Measurements from ENCODE around the gene NEURL1B. TPM values are rescaled to one million over a fixed set of nuclear protein-coding genes. Genes with fewer than 3 reads are reported as not detected.

NEURL1B gene
- total and polyA plus RNA-seq, 4 donors: 1.5 to 10.0 (median 5.5) TPM

GRCh38 chr5:172660974-172661373 lies 19.9 kb downstream of the NEURL1B start:
- WGBS: 75% methylated on average over 3 of the region's 3 CpGs

GRCh38 chr5:172661526-172661925 lies 20.5 kb downstream of the NEURL1B start:
- TF ChIP-seq, protein P1, sequence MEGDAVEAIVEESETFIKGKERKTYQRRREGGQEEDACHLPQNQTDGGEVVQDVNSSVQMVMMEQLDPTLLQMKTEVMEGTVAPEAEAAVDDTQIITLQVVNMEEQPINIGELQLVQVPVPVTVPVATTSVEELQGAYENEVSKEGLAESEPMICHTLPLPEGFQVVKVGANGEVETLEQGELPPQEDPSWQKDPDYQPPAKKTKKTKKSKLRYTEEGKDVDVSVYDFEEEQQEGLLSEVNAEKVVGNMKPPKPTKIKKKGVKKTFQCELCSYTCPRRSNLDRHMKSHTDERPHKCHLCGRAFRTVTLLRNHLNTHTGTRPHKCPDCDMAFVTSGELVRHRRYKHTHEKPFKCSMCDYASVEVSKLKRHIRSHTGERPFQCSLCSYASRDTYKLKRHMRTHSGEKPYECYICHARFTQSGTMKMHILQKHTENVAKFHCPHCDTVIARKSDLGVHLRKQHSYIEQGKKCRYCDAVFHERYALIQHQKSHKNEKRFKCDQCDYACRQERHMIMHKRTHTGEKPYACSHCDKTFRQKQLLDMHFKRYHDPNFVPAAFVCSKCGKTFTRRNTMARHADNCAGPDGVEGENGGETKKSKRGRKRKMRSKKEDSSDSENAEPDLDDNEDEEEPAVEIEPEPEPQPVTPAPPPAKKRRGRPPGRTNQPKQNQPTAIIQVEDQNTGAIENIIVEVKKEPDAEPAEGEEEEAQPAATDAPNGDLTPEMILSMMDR (IDR thresholded peaks at IDR 0.05; ENCODE audit: low read depth, low read length, missing input control): no peak
- TF ChIP-seq, protein P2, sequence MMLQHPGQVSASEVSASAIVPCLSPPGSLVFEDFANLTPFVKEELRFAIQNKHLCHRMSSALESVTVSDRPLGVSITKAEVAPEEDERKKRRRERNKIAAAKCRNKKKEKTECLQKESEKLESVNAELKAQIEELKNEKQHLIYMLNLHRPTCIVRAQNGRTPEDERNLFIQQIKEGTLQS (IDR thresholded peaks at IDR 0.05): no peak
- TF ChIP-seq JUND (IDR thresholded peaks at IDR 0.05): no peak
- no peak for TF ChIP-seq NR2F2 (IDR thresholded peaks at IDR 0.05)
- no peak for TF ChIP-seq RAD21 (IDR thresholded peaks at IDR 0.05)
- TF ChIP-seq HNF4G (IDR thresholded peaks at IDR 0.05): no peak
- TF ChIP-seq YY1 (IDR thresholded peaks at IDR 0.05): no peak
- TF ChIP-seq EGR1 (IDR thresholded peaks at IDR 0.05; ENCODE audit: low read depth in 2 of 2): no peak
- TF ChIP-seq HNF4A (conservative IDR thresholded peaks at IDR 0.05): no peak
- no peak for TF ChIP-seq GABPA (IDR thresholded peaks at IDR 0.05 in 1 of 2, conservative IDR thresholded peaks at IDR 0.05 in 1 of 2)
- no peak for TF ChIP-seq SP1 (IDR thresholded peaks at IDR 0.05)
- no peak for TF ChIP-seq FOXA2 (IDR thresholded peaks at IDR 0.05)
- WGBS: 86% methylated on average over 9 of the region's 9 CpGs
- H3K36me3 ChIP-seq (ENCODE audit: control insufficient read depth in 4 of 4, insufficient read depth in 3 of 4, low read depth in 1 of 4, low read length in 3 of 4): no peaks in the 10 kb centered on the region
- no peaks in the 10 kb centered on the region for H3K9me3 ChIP-seq (ENCODE audit: control insufficient read depth in 4 of 4, low read length in 3 of 4)
- H3K4me3 ChIP-seq (ENCODE audit: low read depth in 1 of 3, low read length in 3 of 3): no peak overlapping the region
- no peak overlapping the region for H3K9ac ChIP-seq (ENCODE audit: low read depth in 1 of 2, low read length in 2 of 2)
- peaks cover 9 to 30% (median 27%) of the 10 kb centered on the region in 4 donors for H3K4me1 ChIP-seq (ENCODE audit: control insufficient read depth in 4 of 4, insufficient read depth in 4 of 4, low read length in 3 of 4)
- DNase-seq (ENCODE audit: low spot score): no peak
- no peaks in the 10 kb centered on the region for H3K27me3 ChIP-seq (ENCODE audit: control insufficient read depth in 4 of 4, insufficient read depth in 4 of 4, low read length in 3 of 4)
- H3K27ac ChIP-seq (ENCODE audit: low read depth in 1 of 2, low read length in 2 of 2): peak overlapping the region in 1 of 2 donors; percentile 57

More at GRCh38 chr5:172660974-172661373, 19.9 kb downstream of the NEURL1B start:
- DNase-seq (ENCODE audit: low spot score): no peak
- Histone ChIP-seq H3K4me3 (ENCODE audit: low read depth in 1 of 3, low read length in 3 of 3) (no peak overlapping the region), H3K27ac (ENCODE audit: low read depth in 1 of 2, low read length in 2 of 2) (peak overlapping the region; percentile 49 to 57), H3K27me3 (ENCODE audit: control insufficient read depth in 4 of 4, insufficient read depth in 4 of 4, low read length in 3 of 4) (no peaks in the 10 kb centered on the region), H3K4me1 (ENCODE audit: control insufficient read depth in 4 of 4, insufficient read depth in 4 of 4, low read length in 3 of 4) (peaks cover 9 to 30% (median 27%) of the 10 kb centered on the region in 4 donors), H3K36me3 (ENCODE audit: control insufficient read depth in 4 of 4, insufficient read depth in 3 of 4, low read depth in 1 of 4, low read length in 3 of 4) (no peaks in the 10 kb centered on the region), H3K9me3 (ENCODE audit: control insufficient read depth in 4 of 4, low read length in 3 of 4) (peaks cover 0 to under 1% (median 0%) of the 10 kb centered on the region in 4 donors), H3K9ac (ENCODE audit: low read depth in 1 of 2, low read length in 2 of 2) (no peak overlapping the region)
- TF ChIP-seq YY1 (IDR thresholded peaks at IDR 0.05): no peak
- TF ChIP-seq TAF1 (conservative IDR thresholded peaks at IDR 0.05): no peak
- peak; percentile 8 to 30 for TF ChIP-seq RXRA (IDR thresholded peaks at IDR 0.05)
- no peak for TF ChIP-seq SP1 (IDR thresholded peaks at IDR 0.05)
- peak; percentile 64 to 79 for TF ChIP-seq HNF4A (conservative IDR thresholded peaks at IDR 0.05)
- TF ChIP-seq EGR1 (IDR thresholded peaks at IDR 0.05; ENCODE audit: low read depth in 2 of 2): no peak
- TF ChIP-seq, protein P2 (IDR thresholded peaks at IDR 0.05): peak; percentile 3

DNA sequence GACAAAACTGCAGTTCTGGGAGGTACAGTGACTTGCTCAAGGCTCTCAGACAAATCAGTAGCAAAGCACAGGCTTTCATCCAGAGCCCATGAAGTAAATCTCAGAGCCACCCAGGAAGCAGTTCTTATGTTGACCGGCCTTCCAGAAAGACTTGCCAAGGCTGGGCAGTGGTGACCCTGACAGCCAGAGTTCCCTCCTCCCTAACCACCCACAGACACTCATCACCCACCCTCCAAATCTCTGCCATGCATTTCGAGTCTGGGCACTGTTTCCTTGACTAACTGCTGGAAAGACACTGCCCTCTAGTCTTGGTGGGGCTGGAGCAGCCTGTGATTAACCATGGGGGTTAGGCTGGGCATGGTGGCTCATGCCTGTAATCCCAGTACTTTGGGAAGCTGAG lies 21.5 kb downstream of the NEURL1B start:
- 66% methylated on average over 2 of the region's 2 CpGs for WGBS
- TF ChIP-seq, protein P1 (IDR thresholded peaks at IDR 0.05; ENCODE audit: low read depth, low read length, missing input control): no peak
- TF ChIP-seq FOXA1 (IDR thresholded peaks at IDR 0.05): no peak
- no peak for TF ChIP-seq REST (IDR thresholded peaks at IDR 0.05)
- H3K4me3 ChIP-seq (ENCODE audit: low read depth in 1 of 3, low read length in 3 of 3): no peak overlapping the region
- H3K27me3 ChIP-seq (ENCODE audit: control insufficient read depth in 4 of 4, insufficient read depth in 4 of 4, low read length in 3 of 4): no peaks in the 10 kb centered on the region
- DNase-seq (ENCODE audit: low spot score): no peak
- no peak overlapping the region for H3K27ac ChIP-seq (ENCODE audit: low read depth in 1 of 2, low read length in 2 of 2)
- no peaks in the 10 kb centered on the region for H3K9me3 ChIP-seq (ENCODE audit: control insufficient read depth in 4 of 4, low read length in 3 of 4)
- no peak overlapping the region for H3K9ac ChIP-seq (ENCODE audit: low read depth in 1 of 2, low read length in 2 of 2)
- H3K4me1 ChIP-seq (ENCODE audit: control insufficient read depth in 4 of 4, insufficient read depth in 4 of 4, low read length in 3 of 4): peaks cover 9 to 30% (median 27%) of the 10 kb centered on the region in 4 donors
- H3K36me3 ChIP-seq (ENCODE audit: control insufficient read depth in 4 of 4, insufficient read depth in 3 of 4, low read depth in 1 of 4, low read length in 3 of 4): no peaks in the 10 kb centered on the region
